ENCODE results near the gene CCSER1. TPM values are rescaled to one million over a fixed set of nuclear protein-coding genes. Genes with fewer than 3 reads are reported as not detected.
A peak's percentile ranks its signal among the peaks of the same experiment; 100 is the strongest.

Gene CCSER1
- total and polyA plus RNA-seq, 2 of the 8 experiments (the other 6 are each of a cell fraction or from before 2014, with no cell fraction given) = 0.26 to 0.84 TPM

- Histone ChIP-seq H2BK5ac (ENCODE audit: low read depth, low read length) (no peak overlapping the region), H3K36me3 (ENCODE audit: control insufficient read depth in 2 of 4, insufficient read depth in 4 of 4, low read length in 3 of 4) (no peaks in the 10 kb centered on the region), H4K91ac (replicated peaks; ENCODE audit: insufficient read length, low read length) (no peak overlapping the region), H3K4me3 (ENCODE audit: extremely low read depth in 1 of 4, insufficient read depth in 2 of 4, low read depth in 3 of 4, low read length in 4 of 4) (no peak overlapping the region), H3K18ac (ENCODE audit: extremely low read depth, low read length) (peak overlapping the region; percentile 76), H3K27me3 (replicated peaks in 1 of 4; ENCODE audit: control insufficient read depth in 3 of 4, extremely low read depth in 1 of 4, insufficient read depth in 3 of 4, low read length in 3 of 4) (no peaks in the 10 kb centered on the region), H3K27ac (ENCODE audit: low read depth, low read length) (no peak overlapping the region), H4K8ac (ENCODE audit: extremely low read depth, insufficient read depth, low read length) (no peak overlapping the region), H3K14ac (ENCODE audit: insufficient read length) (no peak overlapping the region), H4K20me1 (replicated peaks in 1 of 2; ENCODE audit: control insufficient read depth in 1 of 2, insufficient read depth in 2 of 2, low read length in 2 of 2) (no peaks in the 10 kb centered on the region), H2AFZ (ENCODE audit: low read length) (no peak overlapping the region), H2BK20ac (ENCODE audit: low read length) (no peak overlapping the region), H3K79me2 (ENCODE audit: control insufficient read depth in 1 of 2, insufficient read depth in 2 of 2, low read length in 2 of 2) (no peaks in the 10 kb centered on the region), H3K23me2 (ENCODE audit: low read depth, low read length) (no peaks in the 10 kb centered on the region; the same call in 1 of the 2 replicates), H3K23ac (ENCODE audit: insufficient read length) (no peak overlapping the region), H3K4me1 (replicated peaks in 1 of 4; ENCODE audit: control insufficient read depth in 3 of 4, insufficient read depth in 4 of 4, low read length in 3 of 4) (peaks cover 1 to 9% (median 3%) of the 10 kb centered on the region in 4 experiments; a peak in 4 of 7 replicates), H3K4ac (replicated peaks; ENCODE audit: insufficient read length, low read depth, low read length) (no peak overlapping the region), H3K56ac (replicated peaks; ENCODE audit: insufficient read length, low read depth, low read length) (no peak overlapping the region), H4K5ac (ENCODE audit: insufficient read length, low read depth, low read length) (no peak overlapping the region), H2BK120ac (replicated peaks; ENCODE audit: low read depth, low read length) (peak overlapping the region; percentile 72), H3K79me1 (ENCODE audit: low read depth, low read length) (no peaks in the 10 kb centered on the region), H3K9me3 (ENCODE audit: insufficient read depth in 2 of 2, low read depth in 1 of 2, low read length in 1 of 2) (no peaks in the 10 kb centered on the region), H3K9ac (replicated peaks in 1 of 4; ENCODE audit: extremely low read depth in 1 of 4, low read depth in 3 of 4, low read length in 3 of 4) (no peak overlapping the region), H3K4me2 (ENCODE audit: insufficient read depth in 1 of 2, low read depth in 2 of 2, low read length in 2 of 2) (no peak overlapping the region; a peak in 1 of 4 replicates), H2BK12ac (ENCODE audit: low read depth, low read length) (peak overlapping the region; percentile 90; the same call in 1 of the 2 replicates), H2AK5ac (ENCODE audit: low read depth, low read length) (no peak overlapping the region), H2BK15ac (ENCODE audit: low read length) (no peak overlapping the region)
- 86% methylated on average over 3 of the region's 3 CpGs; no CpG with 5 or more reads in 1 of the 2 experiments for WGBS, 2 experiments (ENCODE audit: extremely low coverage in 1 of 2, insufficient coverage in 1 of 2, insufficient read length in 1 of 2, insufficient replicate concordance in 2 of 2, low coverage in 1 of 2, low lambda C conversion rate in 2 of 2, missing lambda C conversion rate in 1 of 2)
- FAIRE-seq (no peak), DNase-seq (ENCODE audit: low read depth in 1 of 2, low spot score in 2 of 2) (no peak)
- ChIA-PET POLR2A (ENCODE audit: partially characterized antibody) (interaction anchor here (0.6 kb wide), 1 partner anchor 134 kb away, joined by 3 read pairs; no protein-coding TSS in a partner anchor), CTCF (ENCODE audit: partially characterized antibody) (interaction anchor here (0.6 to 1.6 kb wide), 3 partner anchors 99 to 671 kb away, joined by 3 to 5 read pairs (median 4); no protein-coding TSS in a partner anchor)
- TF ChIP-seq TAF1 (IDR thresholded peaks at IDR 0.05; ENCODE audit: low read depth, low read length) (no peak), EP300 (IDR thresholded peaks at IDR 0.05; ENCODE audit: borderline replicate concordance in 1 of 2, low read depth in 2 of 2, low read length in 2 of 2) (no peak), TEAD4 (IDR thresholded peaks at IDR 0.05; ENCODE audit: low read depth, low read length) (no peak), JUN (IDR thresholded peaks at IDR 0.05; ENCODE audit: low read depth, low read length) (no peak), HDAC2 (IDR thresholded peaks at IDR 0.05; ENCODE audit: borderline replicate concordance in 1 of 2, low read depth in 2 of 2, low read length in 2 of 2) (no peak), RBBP5 (IDR thresholded peaks at IDR 0.05; ENCODE audit: borderline replicate concordance, low read depth, low read length) (no peak), TBP (IDR thresholded peaks at IDR 0.05; ENCODE audit: low read depth, low read length) (no peak), RFX5 (IDR thresholded peaks at IDR 0.05; ENCODE audit: borderline replicate concordance, low read depth, low read length) (no peak)
These were observed 962.0 kb downstream of the CCSER1 start for GRCh38 chr4:91089178-91089577.
